Cardiac septum (tissue), 1 donor: ENCODE measurements around the gene ARHGEF11. TPM values are rescaled to one million over a fixed set of nuclear protein-coding genes. Genes with fewer than 3 reads are reported as not detected.
"Not testable (repeated sequence)": the region's sequence is repeated elsewhere in the genome, so short reads cannot be mapped to it uniquely, and the experiment has no call there.

Experiments
- DNase-seq: peaks from one replicate; pipeline ENCODE4 v3.0.0-alpha.2; 2020; ENCODE audit warnings: low spot score
- intact Hi-C: fragments of 100-400 bp; cut with DNase I; formaldehyde crosslinking; loops from one replicate; pipeline ENCODE4 v1.14.0; 2022
- total RNA-seq: library from RNA; stranded (reverse); fragmentation: NEBNext Ultra II Directional; extraction: Animal tissue kit (Norgen Biotek cat#: 25700); gene quantifications from one replicate; pipeline ENCODE4 v1.2.1, GENCODE V29; 2021
- donor health status: DM: no; HTN: no; CAD: no.

Gene ARHGEF11
- total RNA-seq, 1 donor from 2014 or later: 29.8 TPM

DNA sequence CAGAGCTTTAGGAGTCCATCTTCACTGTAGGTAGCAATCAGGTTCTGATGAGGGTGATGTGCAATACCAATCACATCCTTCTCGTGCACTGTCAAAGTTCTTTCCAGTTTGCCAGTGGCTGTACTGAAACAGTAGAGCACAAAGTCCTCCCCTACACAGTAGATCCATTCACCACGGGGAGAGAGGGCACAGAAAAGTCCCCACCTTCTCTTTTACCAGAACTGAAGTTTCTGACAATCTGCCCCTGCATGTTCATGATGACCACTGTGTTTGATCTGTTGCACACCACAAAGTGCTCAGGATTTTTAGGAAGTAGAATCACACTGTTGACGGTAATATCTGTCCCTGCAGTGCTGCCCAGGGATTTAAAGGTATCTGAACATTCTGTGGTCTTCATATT lies 13.7 kb upstream of the ARHGEF11 start:
- DNase-seq, intact Hi-C loops: not testable (repeated sequence)

GRCh38 chr1:157056269-157056668 lies 10.7 kb upstream of the ARHGEF11 start:
- intact Hi-C loops: no loop called here
- DNase-seq: no peak

- DNase-seq, intact Hi-C loops: not testable (repeated sequence)
Measured at GRCh38 chr1:157055729-157056128, 10.2 kb upstream of the ARHGEF11 start.

GRCh38 chr1:157050836-157051235 lies 5.3 kb upstream of the ARHGEF11 start:
- DNase-seq: no peak
- intact Hi-C loops: no loop called here

DNA sequence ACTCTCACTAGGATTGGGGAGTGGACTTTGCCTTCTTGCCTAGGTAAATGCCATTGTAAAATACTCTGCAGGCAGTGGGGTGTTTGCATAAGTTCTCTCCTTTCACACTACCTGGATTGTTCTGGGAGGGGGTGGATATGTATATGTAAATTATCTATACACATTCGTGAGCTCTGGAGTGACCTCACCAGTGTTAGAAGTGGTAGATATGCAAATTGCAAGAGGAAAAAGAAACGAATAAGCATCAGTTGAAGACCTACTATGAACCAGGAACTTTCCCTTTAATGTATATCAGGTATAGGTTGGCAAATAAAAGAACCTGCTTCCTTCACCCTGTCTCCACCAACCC lies 1.5 kb upstream of the ARHGEF11 start:
- intact Hi-C loops: loop anchor here (10.0 kb wide), 1 partner anchor 282 kb away; the partner anchor contains the start of gene PRCC
- DNase-seq: no peak

DNA sequence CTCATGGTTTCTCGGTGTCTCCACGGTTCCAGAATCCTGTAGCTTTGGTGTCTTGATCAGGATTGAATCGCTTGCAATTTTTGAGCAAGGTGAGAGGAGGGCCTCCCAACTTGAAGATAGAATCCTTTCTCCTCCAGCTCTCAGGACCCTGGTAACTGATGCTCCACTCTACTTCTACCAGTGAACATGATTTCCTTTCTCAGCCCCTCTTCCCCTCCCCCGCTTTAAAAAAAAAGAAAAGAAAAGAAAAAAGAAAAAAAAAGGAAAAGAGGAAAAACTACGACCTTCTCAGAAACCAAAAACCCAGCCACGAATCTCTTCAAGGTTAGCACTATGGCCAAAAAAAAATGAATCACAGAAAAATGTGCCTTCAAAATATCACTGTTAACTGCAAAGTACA lies 1.2 kb downstream of the ARHGEF11 start:
- intact Hi-C loops: loop anchor here (10.0 kb wide), 1 partner anchor 280 kb away; the partner anchor contains the start of gene PRCC
- DNase-seq: no peak

GRCh38 chr1:157043685-157044084 lies 1.9 kb downstream of the ARHGEF11 start:
- intact Hi-C loops: loop anchor here (10.0 kb wide), 1 partner anchor 279 kb away; the partner anchor contains the start of gene PRCC
- no peak for DNase-seq

- DNase-seq: no peak
- intact Hi-C loops: loop anchor here (10.0 kb wide), 1 partner anchor 278 kb away; the partner anchor contains the start of gene PRCC
Measured at GRCh38 chr1:157042846-157043245, 2.7 kb downstream of the ARHGEF11 start.

GRCh38 chr1:157040802-157041201 lies 4.7 kb downstream of the ARHGEF11 start:
- intact Hi-C loops: loop anchor here (10.0 kb wide), 1 partner anchor 276 kb away; the partner anchor contains the start of gene PRCC
- no peak for DNase-seq

GRCh38 chr1:157035121-157035520 lies 10.4 kb downstream of the ARHGEF11 start:
- intact Hi-C loops: no loop called here
- no peak for DNase-seq

DNA sequence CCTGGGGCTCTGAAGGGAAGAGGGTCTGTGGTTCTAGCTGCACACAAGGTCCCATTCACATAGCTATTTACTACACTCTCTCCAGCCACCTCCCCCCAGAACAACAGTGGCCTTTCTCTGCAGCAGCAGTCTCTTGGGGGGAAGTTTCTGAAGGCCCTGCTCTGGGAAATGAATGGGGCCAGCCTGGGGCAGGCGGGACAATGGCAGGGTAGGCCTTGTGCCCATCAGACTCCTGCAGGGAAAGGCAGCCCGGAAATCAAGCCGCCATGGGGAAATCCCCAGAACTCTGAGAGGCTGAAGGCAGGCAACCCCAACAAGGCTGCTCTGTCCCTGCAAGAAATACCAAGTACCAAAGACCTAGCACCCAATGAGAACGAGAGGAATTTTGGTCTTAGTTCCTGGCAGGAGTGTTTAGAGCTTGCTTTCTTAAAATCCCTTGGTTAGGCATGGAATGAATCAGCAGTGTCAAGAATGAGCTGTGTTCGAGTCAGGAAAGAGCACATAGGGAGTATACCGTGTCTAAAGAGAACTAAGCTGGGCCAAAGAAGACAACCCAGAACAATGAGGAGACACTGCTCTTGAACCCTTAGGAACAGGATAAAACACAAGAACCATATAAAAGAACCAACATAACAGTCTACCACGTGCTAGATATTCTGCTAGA lies 11.3 kb downstream of the ARHGEF11 start:
- DNase-seq: no peak
- intact Hi-C loops: no loop called here

DNA sequence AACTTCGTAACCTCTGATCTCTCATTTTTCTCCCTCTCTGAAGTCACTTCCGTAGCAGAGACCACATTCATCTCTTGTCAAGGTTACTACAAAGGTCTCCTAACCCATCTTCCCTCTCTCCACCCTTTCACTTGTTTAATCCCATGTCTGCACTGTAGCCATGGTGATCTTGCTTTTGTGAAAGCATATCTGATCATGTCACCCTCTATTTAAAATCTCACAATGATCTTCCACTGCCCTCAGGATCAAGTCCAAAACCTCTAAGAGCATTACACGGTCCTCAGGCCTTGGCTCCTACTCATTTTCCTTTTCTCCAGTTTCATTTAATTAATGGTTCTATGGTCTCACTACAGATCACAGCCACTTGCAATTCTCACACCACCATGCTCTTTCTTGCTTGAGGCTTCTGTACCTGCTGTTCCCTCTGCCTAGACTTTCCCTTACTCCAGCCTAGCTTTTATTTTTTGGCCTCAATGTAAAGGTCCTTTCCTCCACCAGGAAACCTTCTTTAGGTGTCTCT lies 12.1 kb downstream of the ARHGEF11 start:
- intact Hi-C loops: no loop called here
- DNase-seq: no peak

GRCh38 chr1:157032303-157032702 lies 13.2 kb downstream of the ARHGEF11 start:
- DNase-seq: no peak
- intact Hi-C loops: no loop called here

DNA sequence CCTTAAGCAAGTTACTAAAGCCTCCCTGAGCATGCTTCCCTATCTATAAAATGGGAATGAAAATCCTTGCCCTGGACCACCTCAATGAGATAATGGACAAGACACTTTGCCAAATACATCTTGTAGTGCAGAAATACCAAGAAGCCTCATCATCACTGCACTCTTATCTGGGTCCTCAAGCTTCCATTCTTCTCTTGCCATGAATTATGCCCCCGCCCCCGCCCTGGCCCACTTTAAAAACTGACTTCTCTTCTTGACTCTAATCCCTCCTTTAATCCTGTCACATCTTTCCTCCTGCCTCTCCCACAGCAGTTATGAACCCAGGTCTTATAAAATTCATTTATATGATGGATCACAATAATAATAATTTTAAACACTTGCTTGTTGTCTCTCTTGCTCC lies 14.8 kb downstream of the ARHGEF11 start:
- intact Hi-C loops: no loop called here

DNA sequence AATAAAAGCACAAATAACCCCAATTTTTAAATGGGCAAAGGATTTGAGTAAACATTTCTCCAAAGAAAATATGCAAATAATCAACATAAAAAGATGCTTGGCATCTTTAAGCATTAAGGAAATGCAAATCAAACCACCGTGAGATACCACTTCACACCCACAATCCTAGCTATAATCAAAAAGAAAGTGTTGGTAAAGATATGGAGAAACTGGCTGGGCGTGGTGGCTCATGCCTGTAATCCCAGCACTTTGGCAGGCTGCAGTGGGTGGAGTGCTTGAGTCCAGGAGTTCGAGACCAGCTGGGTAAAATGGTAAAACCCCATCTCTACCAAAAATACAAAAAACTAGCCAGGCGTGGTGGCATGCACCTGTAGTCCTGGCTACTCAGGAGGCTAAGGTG lies 16.9 kb downstream of the ARHGEF11 start:
- DNase-seq: no peak
- intact Hi-C loops: no loop called here

More for the DNA sequence above, 14.8 kb downstream of the ARHGEF11 start:
- no peak for DNase-seq

DNA sequence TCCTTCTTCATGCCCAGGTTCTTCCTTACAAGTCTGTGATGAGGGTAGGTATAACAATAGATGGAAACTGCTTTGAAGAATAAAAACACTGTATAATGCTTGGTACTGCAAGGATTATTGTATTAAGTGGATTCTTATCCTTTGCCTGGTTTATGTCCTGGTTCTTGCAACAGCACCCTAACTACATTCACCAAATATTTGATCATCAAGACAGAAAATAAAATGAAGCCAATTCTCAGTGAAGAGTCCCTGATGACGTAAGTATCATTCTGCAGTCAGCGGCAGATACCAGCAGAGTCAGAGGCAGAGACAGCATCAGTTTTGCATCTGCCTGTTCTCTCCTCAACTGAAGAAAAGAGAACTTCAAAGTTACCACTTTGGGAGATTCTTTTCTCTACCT lies 19.7 kb downstream of the ARHGEF11 start:
- no peak for DNase-seq

DNA sequence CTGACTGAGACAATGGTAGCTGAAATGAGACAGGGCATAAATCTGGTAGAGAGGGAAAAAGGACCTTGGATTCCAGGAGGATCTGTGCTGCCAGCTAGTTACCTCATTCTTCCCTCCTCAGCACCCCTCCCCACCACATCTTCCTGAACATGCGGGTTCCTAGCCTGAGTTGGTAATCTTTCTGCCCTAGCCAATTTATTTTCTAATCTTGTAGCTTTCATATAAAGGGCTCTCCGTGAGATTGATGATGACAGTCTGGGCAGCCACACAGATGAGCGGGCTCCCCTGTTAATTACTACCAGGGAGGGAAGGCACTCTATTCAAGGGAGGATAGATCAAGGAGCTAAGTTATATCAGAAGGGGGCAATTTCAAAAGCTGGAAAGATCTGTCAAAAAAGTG lies 20.2 kb downstream of the ARHGEF11 start:
- intact Hi-C loops: no loop called here

More for the DNA sequence above, 19.7 kb downstream of the ARHGEF11 start:
- intact Hi-C loops: no loop called here

GRCh38 chr1:157021688-157022087 lies 23.9 kb downstream of the ARHGEF11 start:
- no peak for DNase-seq
- intact Hi-C loops: no loop called here

More for the DNA sequence above, 20.2 kb downstream of the ARHGEF11 start:
- no peak for DNase-seq

GRCh38 chr1:157019457-157019856 lies 26.1 kb downstream of the ARHGEF11 start:
- intact Hi-C loops: no loop called here

GRCh38 chr1:157011845-157012244 lies 33.7 kb downstream of the ARHGEF11 start:
- intact Hi-C loops: no loop called here
- no peak for DNase-seq

More at GRCh38 chr1:157019457-157019856, 26.1 kb downstream of the ARHGEF11 start:
- no peak for DNase-seq

DNA sequence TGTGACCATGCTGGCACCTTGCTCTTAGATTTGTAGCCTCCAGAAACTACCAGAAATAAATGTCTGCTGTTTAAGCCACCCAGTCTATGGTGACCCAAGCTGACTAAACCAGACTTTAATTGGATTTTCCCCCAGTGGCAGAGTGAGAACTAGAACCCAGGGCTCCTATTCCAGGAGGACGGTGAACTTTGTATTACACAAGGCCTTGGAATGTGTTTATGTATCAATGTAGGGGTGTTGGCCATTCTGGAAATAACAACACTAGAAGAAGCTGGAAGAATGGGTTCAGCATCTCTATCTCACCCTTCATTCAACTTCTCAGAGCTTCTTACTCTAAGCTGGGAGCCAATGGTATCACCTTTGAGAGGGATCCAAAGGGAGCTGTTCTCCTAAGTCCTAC lies 37.0 kb downstream of the ARHGEF11 start:
- intact Hi-C loops: no loop called here
- no peak for DNase-seq
